Upper lobe of right lung (tissue), 1 donor: ENCODE results near the gene ZNF181. TPM values are rescaled to one million over a fixed set of nuclear protein-coding genes. Genes with fewer than 3 reads are reported as not detected.

Experiments used
- ATAC-seq: fragments of 200-7000 bp; cut with Tn5 transposase; one replicate; pipeline ENCODE4 v1.9.1; 2020; ENCODE audit warnings: mild to moderate bottlenecking, moderate library complexity
- DNase-seq: peaks from one replicate; pipeline ENCODE4 v3.0.0-alpha.2; 2020
- H3K27ac ChIP-seq: fragments of 200-600 bp; one replicate; pipeline ENCODE4 v1.8.0; 2022
- H3K27me3 ChIP-seq: fragments of 200-600 bp; one replicate; pipeline ENCODE4 v1.8.0; 2022; ENCODE audit warnings: mild to moderate bottlenecking
- H3K36me3 ChIP-seq: fragments of 200-600 bp; one replicate; pipeline ENCODE4 v1.8.0; 2022
- H3K4me1 ChIP-seq: fragments of 200-600 bp; one replicate; pipeline ENCODE4 v1.8.0; 2022
- H3K4me3 ChIP-seq: fragments of 200-600 bp; one replicate; pipeline ENCODE4 v1.8.0; 2022; ENCODE audit warnings: mild to moderate bottlenecking
- H3K9me3 ChIP-seq: fragments of 200-600 bp; one replicate; pipeline ENCODE4 v1.8.0; 2022
- CTCF ChIP-seq: fragments of 200-600 bp; IDR thresholded peaks from one replicate; pipeline ENCODE4 v1.8.0; 2022; ENCODE audit warnings: antibody characterized with exemption
- intact Hi-C: fragments of 100-400 bp; cut with DNase I; formaldehyde crosslinking; loops from one replicate; pipeline ENCODE4 v1.11.0; 2022
- total RNA-seq: library from RNA; stranded (reverse); fragmentation: NEBNext Ultra II Directional; extraction: Animal tissue kit (Norgen Biotek cat#: 25700); gene quantifications from one replicate; pipeline ENCODE4 v1.2.1, GENCODE V29; 2021
- donor health status: DM: no; HTN: yes; CAD: no; lungs with severe emphysema.

ZNF181 gene
- total RNA-seq, 1 donor from 2014 or later, result 11.8 TPM

DNA sequence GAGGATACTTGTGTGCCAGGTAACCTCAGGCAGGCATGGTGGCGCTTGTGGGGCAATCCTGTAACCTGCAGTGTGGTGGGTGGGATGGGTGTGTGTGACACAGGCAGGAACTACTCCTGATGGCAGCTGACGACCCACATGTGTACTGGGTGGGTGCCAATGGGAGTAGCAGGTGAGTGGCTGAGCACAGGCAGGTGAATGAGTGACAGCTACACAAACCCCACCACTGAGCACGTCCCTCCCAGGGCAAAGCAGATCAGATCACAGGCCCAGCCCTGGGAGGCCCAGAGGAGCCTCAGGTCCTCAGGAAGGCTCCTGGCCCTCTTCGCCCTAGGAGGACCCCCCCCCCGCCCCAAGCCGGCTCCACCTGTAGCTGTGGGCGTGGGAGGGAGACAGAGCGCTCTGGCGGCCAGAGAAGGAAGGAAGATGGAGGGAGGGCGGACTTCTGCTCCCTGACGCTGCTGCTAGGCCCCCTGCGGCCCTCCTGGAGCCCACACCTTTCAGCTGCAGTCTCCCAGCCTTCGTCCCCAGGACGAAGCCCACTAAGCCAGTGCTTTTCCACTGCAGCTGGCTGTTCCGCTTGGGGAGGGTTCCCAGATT is 1.3 kb upstream of the ZNF181 start:
- no peak for TF ChIP-seq CTCF
- Histone ChIP-seq H3K4me3 (peak overlapping the region; percentile 82), H3K36me3 (peaks cover 5% of the 10 kb centered on the region), H3K4me1 (peaks cover 19% of the 10 kb centered on the region), H3K27ac (peak overlapping the region; percentile 99), H3K9me3 (peaks cover 4% of the 10 kb centered on the region), H3K27me3 (no peaks in the 10 kb centered on the region)
- intact Hi-C loops, result no loop called here
- DNase-seq, result no peak
- ATAC-seq, result no peak

GRCh38 chr19:34733266-34733745 is 737 bp upstream of the ZNF181 start:
- H3K36me3 ChIP-seq, result peaks cover 8% of the 10 kb centered on the region
- H3K4me1 ChIP-seq, result peaks cover 19% of the 10 kb centered on the region
- peak overlapping the region; percentile 99 for H3K27ac ChIP-seq
- ATAC-seq (peak; percentile 28), DNase-seq (no peak)
- no peaks in the 10 kb centered on the region for H3K27me3 ChIP-seq
- peak overlapping the region; percentile 82 for H3K4me3 ChIP-seq
- H3K9me3 ChIP-seq, result peaks cover 7% of the 10 kb centered on the region
- intact Hi-C loops, result no loop called here
- TF ChIP-seq CTCF, result no peak

DNA sequence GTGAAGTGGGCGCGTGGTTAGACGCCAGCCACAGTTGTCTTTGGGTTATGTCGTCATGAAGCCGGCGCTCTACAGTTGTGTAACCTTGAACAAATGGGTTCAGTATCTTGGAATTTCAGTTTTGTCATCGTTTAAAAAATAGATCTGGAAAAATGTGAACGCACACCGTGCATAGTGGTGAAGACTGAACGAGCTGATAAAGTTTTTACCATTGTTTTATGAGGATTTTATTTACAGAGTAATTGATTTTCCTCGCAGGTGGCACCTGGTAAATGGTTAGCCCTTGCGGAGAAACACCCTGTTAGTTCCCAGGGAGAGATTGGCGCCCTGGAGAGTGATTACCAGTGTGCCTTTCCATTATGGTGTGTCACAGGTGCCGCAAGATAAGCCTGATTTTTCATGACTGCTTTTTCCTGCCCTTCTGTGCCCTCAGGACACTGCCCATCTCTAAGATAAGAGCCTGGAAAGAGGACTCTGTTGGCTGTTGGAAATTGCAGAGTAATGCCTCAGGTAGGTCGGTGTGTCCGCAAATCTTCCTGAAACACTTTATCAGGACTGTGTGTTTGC is 577 bp downstream of the ZNF181 start:
- peaks cover 10% of the 10 kb centered on the region for H3K9me3 ChIP-seq
- no peaks in the 10 kb centered on the region for H3K27me3 ChIP-seq
- H3K36me3 ChIP-seq, result peaks cover 21% of the 10 kb centered on the region
- peak overlapping the region; percentile 82 for H3K4me3 ChIP-seq
- peak overlapping the region; percentile 99 for H3K27ac ChIP-seq
- ATAC-seq (no peak), DNase-seq (no peak)
- intact Hi-C loops, result no loop called here
- H3K4me1 ChIP-seq, result peaks cover 19% of the 10 kb centered on the region
- TF ChIP-seq CTCF, result no peak

- ATAC-seq, result no peak
- Histone ChIP-seq H3K9me3 (peaks cover 57% of the 10 kb centered on the region), H3K4me3 (no peak overlapping the region)
These were observed 11.1 kb downstream of the ZNF181 start for GRCh38 chr19:34744896-34745690.

DNA sequence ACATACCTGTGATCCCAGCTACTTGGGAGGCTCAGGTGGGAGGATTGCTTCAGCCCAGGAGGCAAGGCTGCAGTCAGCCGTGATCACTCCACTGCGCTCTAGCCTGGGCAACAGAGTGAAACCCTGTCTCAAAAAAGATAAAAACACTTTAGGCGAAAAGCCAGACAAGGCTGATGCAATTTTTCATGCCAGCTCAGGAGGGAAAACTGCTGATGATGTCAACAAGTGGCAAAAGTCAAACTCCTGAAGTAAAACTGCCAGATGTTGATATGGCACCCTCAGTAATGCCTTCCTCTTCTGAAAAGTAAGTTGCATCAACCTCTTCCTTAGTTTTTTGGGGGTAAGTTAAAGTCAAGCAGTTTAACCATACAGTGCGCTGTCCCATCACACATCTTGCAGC is 23.4 kb downstream of the ZNF181 start:
- no peak overlapping the region for H3K27ac ChIP-seq
- TF ChIP-seq CTCF, result no peak
- H3K36me3 ChIP-seq, result no peaks in the 10 kb centered on the region
- DNase-seq, result no peak
- H3K4me1 ChIP-seq, result no peaks in the 10 kb centered on the region
- ATAC-seq, result no peak
- H3K4me3 ChIP-seq, result no peak overlapping the region
- H3K9me3 ChIP-seq, result peaks cover 85% of the 10 kb centered on the region
- intact Hi-C loops, result no loop called here
- no peaks in the 10 kb centered on the region for H3K27me3 ChIP-seq

More at GRCh38 chr19:34744896-34745690, 11.1 kb downstream of the ZNF181 start:
- no peak for DNase-seq
- no peak overlapping the region for H3K27ac ChIP-seq
- H3K4me1 ChIP-seq, result no peaks in the 10 kb centered on the region
- TF ChIP-seq CTCF, result no peak
- H3K27me3 ChIP-seq, result no peaks in the 10 kb centered on the region
- intact Hi-C loops, result no loop called here
- peaks cover 13% of the 10 kb centered on the region for H3K36me3 ChIP-seq
